ENCODE measurements around the gene KCNMB2.

GRCh38 chr3:178709051-178709450 is 172.8 kb downstream of the KCNMB2 start:
- no peak for TF ChIP-seq RAD21 (IDR thresholded peaks at IDR 0.05; ENCODE audit: low read length)
- TF ChIP-seq, protein P1, sequence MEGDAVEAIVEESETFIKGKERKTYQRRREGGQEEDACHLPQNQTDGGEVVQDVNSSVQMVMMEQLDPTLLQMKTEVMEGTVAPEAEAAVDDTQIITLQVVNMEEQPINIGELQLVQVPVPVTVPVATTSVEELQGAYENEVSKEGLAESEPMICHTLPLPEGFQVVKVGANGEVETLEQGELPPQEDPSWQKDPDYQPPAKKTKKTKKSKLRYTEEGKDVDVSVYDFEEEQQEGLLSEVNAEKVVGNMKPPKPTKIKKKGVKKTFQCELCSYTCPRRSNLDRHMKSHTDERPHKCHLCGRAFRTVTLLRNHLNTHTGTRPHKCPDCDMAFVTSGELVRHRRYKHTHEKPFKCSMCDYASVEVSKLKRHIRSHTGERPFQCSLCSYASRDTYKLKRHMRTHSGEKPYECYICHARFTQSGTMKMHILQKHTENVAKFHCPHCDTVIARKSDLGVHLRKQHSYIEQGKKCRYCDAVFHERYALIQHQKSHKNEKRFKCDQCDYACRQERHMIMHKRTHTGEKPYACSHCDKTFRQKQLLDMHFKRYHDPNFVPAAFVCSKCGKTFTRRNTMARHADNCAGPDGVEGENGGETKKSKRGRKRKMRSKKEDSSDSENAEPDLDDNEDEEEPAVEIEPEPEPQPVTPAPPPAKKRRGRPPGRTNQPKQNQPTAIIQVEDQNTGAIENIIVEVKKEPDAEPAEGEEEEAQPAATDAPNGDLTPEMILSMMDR (IDR thresholded peaks at IDR 0.05), result no peak
- no peak for TF ChIP-seq EZH2phosphoT487 (IDR thresholded peaks at IDR 0.05; ENCODE audit: borderline replicate concordance, low read depth)
- no peak for TF ChIP-seq TCF12 (IDR thresholded peaks at IDR 0.05)
- TF ChIP-seq USF2 (IDR thresholded peaks at IDR 0.05; ENCODE audit: borderline replicate concordance, low read depth, low read length), result no peak
- TF ChIP-seq NFIC (IDR thresholded peaks at IDR 0.05; ENCODE audit: borderline replicate concordance), result no peak
- TF ChIP-seq, protein P2, sequence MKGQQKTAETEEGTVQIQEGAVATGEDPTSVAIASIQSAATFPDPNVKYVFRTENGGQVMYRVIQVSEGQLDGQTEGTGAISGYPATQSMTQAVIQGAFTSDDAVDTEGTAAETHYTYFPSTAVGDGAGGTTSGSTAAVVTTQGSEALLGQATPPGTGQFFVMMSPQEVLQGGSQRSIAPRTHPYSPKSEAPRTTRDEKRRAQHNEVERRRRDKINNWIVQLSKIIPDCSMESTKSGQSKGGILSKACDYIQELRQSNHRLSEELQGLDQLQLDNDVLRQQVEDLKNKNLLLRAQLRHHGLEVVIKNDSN (IDR thresholded peaks at IDR 0.05; ENCODE audit: borderline replicate concordance, low read depth), result no peak
- TF ChIP-seq GABPA (IDR thresholded peaks at IDR 0.05; ENCODE audit: low read depth), result no peak
- TF ChIP-seq EP300 (IDR thresholded peaks at IDR 0.05; ENCODE audit: borderline replicate concordance in 1 of 2, low read depth in 1 of 2, low read length in 1 of 2), result no peak
- TF ChIP-seq FOXM1 (IDR thresholded peaks at IDR 0.05; ENCODE audit: low read depth), result no peak
- no peak for TF ChIP-seq POLR2AphosphoS5 (IDR thresholded peaks at IDR 0.05; ENCODE audit: low read depth, low read length)
- TF ChIP-seq JUND (IDR thresholded peaks at IDR 0.05), result no peak
- no peak for TF ChIP-seq TEAD4 (IDR thresholded peaks at IDR 0.05; ENCODE audit: borderline replicate concordance, insufficient read depth)
- no peak for TF ChIP-seq TAF1 (IDR thresholded peaks at IDR 0.05; ENCODE audit: borderline replicate concordance, low read depth, low read length)

All from SK-N-SH (cell line).